SW 1271 (cell line): ENCODE measurements around the gene PEF1.

ENCODE experiments used
- DNase-seq, 2 experiments: peaks; one replicate each; lab custom pipeline; 2025; lab: John Stamatoyannopoulos, UW

PEF1 gene

DNA sequence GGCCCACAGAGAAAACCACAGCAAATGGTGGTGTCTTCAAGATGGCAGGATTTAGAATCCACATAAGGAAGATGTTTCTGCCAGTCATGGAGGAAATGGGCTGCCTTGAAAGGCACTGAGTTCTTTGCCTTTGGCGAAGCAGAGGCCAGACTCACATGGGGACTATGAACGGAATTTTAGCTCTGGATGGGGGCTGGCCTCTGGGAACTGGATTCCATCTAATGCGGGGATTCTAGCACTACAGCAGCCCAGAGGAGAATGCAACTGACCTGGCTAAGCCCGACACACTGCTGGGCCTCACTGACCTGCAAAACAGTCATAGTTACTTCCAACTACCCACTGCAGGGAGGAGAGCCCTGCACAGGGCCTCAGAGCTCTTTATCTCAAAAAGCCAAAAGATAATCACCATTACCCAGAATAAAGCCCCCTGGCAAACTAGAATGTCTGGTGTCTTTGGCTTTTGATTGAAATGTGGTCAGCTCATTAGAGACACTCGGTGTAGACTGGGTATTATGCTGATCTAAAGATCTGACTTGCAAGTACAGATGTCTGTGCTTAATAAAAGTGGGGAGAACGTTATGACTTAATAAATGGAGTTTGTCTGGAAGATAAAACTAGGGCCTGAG lies 15.6 kb downstream of the PEF1 start:
- no peak for DNase-seq

DNA sequence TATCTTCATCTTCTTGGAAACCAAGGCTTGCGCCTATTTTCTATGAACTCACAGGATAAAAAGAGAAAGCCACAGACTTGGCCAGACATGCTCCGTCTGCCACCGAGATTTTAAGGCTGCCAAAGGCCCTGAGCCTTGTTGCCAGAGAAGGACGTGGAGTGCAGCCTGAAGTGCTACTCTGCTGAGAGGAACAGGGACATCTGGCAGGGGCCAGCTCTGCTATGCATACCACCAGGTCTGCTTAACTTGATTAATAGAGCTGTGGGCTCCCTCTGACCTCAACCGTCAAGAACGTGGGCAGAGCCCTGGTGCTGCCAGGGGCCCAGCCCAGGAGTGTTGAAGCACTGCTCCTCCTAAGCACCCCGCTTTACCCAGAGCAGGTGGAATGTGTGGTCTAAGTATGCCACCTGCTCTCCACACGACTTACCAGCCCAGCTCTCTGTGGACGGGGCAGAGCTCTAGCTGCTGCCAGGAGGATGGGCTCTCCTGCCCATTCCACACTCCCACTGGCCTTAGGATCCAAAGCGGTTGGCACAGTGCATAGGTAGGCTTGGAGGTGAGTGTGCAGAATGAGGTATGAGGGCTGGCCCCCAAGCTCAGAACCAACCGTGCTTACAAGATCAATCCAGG lies 16.6 kb downstream of the PEF1 start:
- DNase-seq = no peak

DNA sequence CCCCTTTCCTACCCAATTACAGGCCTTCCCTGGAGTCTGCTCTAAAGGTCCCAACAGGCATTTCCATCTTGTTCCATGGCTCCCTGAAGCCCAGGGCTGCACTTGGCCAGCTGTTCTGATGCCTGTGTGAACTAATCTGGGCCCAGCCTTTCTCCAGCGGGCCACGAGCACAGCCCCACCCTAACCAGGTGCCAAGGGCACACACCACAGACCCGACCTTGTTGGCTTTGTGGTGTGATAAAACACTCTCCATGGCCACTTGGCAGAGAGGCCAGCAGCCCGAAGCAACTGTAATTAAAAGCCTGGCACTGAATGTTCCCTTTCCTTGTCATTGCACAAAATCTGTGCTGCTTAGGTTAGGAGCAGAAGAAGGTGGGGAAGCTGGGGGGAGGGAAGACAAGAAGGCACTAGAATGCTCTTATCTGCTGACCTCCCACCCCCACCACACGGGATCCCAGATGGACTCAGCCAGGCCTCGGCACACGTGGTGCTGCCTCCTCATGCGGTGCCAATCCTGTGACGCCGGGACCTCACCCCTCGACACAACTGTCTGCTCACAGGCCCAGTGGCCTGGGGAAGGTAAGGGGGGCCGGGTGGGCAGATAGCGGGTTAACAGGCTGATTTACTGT lies 17.3 kb downstream of the PEF1 start:
- no peak for DNase-seq

DNA sequence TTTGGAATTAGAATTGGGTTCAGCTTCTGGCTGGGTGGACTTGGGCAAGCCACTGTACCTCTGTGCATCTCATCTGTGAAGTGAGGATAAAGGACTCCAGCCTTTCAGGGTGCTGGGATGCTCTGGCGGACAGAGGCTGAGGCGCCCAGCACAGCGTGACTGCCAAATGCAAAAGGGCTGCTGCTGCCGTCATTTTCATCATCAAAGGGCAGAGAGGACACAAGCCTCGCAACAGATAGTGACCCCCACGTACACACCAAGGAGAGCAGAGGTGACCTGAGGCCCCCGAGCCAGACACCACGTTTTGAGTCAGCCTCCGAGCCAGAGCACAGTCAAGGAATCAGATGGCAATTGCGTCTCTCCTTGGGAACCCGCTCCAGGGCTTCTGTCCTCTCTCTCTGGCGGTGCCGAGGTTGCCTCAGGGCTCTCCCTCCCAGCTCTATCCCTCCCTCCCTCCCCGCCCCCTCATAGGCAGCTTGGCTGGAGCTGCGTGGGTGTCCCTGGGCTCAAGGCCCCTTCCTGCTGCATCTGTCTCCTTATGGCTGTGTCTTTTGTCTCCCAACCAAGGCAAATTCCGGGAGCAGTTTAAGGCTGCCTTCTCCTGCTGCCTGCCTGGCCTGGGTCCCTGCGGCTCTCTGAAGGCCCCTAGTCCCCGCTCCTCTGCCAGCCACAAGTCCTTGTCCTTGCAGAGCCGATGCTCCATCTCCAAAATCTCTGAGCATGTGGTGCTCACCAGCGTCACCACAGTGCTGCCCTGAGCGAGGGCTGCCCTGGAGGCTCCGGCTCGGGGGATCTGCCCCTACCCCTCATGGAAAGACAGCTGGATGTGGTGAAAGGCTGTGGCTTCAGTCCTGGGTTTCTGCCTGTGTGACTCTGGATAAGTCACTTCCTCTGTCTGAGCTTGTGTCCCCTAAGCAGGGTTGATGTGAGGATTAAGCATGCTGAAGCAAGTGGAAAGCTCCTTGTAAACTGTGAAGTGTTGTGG lies 18.2 kb downstream of the PEF1 start:
- no peak for DNase-seq

DNA sequence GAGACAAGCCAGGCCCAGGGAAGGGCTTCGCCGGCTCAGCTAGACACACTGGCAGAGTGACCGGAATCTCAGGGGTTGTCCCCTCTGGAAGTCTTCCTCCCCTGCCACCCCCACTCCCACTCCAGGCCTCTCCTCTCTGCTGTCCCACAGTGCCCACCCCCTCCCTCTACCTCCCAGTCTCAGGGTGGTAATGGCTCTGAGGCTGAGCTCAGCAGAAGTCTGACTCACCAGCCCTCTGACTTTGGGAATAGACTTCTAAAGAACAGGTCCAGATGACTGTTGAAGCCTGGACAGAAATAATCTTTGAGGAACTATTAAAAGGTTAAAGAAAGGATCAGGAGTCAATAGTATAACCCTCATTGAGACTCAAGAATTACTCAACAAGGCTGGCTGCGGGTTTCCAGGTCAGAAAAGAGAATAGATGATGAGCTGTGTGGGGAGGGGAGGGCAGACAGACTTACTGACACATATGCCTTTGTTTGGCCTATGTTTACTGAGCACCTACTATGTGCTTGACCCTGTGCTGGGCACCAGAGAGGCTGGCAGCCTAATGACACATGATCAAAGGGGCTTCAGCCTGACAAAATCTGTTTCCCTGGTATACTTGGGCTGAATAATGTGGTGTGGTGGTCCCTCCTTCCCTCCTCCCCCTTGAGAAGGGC lies 19.0 kb downstream of the PEF1 start:
- no peak for DNase-seq

DNA sequence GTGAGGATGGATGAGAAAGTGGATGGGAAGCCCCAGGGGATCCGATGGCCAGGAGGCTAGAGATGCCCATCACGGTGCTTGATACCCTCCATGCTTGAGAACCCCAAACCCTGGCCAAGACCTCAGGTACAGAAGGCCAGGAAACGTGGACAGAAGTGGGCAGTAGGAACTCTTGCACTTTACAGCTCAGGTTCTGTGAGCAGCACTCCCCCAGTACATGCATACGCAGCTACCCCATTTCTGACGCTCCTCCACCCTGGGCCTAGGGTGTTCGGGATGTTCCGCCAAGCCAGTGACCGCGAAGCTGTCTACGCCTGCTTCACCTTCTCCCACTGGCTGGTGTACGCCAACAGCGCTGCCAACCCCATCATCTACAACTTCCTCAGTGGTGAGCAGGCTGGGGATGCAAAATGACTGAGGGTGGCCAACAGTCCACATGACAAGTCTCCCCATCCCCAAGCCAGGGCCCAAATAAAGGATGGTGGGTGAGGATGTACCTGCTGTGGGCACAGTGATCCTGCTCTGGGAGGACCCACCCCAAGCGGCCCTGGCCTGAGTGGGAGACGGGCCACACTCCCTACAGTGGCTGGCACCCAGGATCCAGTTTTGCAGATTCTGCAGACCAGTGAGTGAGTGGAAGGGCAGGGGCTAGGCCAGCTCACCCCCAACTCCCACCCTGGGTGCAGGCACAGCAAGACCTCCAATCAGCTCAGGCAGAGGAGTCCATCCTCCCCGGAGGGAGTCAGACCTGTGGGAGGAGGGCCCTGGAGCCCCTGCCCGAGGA lies 19.8 kb downstream of the PEF1 start:
- no peak for DNase-seq

DNA sequence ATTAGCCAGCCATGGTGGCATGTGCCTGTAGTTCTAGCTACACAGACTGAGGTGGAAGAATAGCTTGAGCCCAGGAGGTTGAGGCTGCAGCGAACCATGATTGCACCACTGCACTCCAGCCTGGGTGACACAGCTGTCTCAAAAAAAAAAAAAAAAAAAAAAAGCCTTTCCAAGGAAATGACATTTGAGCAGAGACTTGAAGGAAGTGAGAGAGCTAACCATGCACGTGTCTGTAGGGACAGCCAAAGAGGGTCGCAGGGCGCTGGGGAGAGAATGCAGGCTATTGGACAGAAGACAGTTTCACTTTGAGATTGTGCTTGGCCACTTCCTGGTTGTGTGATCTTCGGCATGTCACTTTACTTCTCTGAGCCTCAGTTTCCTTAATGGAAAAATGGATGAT lies 20.4 kb downstream of the PEF1 start:
- no peak for DNase-seq

DNA sequence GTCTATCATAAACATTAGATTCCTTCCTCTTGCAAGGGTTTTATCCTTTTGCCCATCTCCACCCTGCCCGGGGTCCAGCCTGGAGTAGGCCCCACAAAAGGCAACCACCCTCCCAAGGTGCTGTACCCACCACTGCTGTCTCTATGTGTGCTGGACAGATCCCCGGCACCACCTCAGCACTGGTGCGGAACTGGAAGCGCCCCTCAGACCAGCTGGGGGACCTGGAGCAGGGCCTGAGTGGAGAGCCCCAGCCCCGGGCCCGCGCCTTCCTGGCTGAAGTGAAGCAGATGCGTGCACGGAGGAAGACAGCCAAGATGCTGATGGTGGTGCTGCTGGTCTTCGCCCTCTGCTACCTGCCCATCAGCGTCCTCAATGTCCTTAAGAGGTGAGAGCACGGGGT lies 21.3 kb downstream of the PEF1 start:
- DNase-seq = no peak

DNA sequence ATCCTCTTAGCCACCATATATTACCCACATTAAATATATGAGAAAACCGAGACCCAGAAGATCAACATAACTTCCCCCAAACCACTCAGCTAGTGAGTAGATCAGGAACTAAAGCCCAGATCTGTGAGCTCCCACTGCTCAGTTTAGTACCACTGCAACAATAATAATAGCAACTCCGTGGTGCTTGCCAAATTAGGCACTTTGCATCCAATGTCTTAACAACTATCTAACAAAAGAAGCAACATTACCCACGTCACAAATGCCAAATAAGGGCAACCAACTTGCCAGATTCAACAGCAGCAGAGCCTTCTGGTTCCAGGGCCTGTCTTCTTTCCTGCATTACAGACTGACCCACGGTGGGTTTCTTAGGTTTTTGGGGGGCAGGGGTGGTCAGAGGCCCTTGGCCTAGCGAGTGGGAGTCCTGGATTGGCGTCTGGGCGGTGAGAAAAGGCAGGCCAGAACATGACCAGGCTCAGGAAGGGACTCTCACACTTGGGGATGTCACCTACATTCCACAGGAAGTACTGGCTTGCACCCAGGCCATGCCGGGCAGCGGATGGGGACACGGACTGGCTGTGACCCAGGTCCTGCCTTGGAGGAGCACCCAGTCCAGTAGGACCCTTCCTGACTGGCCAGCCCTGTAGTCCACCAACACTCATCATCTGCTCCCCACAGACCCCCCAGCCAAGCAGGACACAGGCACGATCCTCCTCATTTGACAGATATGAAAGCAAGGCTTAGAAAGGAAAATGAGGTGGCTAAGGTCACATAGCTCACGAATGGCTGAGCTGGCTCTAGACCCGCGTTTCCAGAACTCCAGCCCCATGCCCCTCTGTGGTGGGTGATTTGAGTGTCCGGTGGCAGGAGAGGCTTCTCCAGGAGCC lies 22.6 kb downstream of the PEF1 start:
- no peak for DNase-seq

DNA sequence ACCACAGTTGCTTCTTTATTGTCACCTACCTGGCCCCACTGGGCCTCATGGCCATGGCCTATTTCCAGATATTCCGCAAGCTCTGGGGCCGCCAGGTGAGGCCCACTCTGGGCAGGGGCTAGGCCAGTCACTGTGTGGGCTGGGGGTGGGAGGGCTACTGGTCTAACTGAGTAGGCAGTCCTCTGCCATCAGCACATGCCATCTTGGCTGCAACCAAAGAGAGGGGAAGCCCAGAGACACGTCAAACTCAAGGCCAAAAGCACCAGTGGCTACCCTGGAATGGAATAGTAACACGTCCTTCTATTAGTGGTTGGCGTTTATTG lies 23.2 kb downstream of the PEF1 start:
- DNase-seq = no peak

DNA sequence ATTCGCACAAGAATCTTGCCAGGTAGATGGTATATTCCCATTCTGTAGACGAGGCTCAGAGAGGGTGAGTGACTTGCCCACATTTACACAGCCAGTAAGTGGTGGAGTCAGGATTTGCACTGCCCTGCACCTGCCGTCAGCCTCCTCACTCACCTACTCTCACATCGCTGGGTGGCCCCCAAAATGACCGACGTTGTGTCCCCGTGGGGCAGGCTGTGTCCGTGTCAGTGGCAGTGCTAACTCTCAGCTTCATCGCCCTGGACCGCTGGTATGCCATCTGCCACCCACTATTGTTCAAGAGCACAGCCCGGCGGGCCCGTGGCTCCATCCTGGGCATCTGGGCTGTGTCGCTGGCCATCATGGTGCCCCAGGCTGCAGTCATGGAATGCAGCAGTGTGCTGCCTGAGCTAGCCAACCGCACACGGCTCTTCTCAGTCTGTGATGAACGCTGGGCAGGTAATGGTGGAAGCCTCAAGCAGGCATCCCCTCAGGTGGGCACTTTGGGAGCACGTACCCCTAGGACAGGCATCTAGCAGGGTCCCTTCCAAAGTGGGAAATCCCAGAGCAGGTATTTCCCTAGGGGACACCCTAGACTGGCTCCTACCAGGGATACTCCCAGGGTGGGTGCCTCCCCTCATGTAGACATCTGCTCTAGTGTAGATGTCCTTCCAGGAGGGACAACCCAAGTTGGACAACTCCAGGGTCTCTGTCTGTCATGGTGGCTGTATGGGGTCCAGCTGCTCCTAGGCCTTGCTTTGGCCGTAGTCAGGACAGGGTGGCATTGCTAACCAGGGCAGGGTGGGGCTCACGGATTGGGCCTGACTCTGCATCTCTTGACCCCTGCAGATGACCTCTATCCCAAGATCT lies 23.8 kb downstream of the PEF1 start:
- no peak for DNase-seq

DNA sequence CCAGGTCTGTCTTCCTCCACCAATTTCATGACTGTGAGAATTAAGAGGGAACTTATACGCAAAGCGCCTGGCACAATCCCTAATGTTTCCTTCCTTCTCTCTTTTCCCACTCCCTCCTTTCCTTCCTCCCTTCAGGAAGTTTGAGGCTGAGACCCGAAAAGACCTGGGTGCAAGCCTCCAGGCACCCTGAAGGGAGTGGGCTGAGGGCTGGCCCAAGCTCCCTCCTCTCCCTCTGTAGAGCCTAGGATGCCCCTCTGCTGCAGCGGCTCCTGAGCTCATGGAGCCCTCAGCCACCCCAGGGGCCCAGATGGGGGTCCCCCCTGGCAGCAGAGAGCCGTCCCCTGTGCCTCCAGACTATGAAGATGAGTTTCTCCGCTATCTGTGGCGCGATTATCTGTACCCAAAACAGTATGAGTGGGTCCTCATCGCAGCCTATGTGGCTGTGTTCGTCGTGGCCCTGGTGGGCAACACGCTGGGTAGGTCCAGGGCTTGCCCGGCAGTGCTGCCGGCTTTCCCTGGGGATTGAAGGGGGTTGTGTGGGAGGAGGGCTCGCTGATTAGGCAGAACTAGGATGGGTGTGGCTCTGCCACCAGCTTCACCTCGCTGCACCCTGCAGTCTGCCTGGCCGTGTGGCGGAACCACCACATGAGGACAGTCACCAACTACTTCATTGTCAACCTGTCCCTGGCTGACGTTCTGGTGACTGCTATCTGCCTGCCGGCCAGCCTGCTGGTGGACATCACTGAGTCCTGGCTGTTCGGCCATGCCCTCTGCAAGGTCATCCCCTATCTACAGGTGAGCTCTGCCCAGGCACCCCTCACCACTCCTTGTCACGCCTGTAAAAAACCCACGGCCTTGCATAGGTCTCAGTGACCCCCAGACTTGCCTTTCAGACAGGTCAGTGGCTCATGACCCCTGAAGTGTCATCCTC lies 25.5 kb downstream of the PEF1 start:
- DNase-seq = no peak

DNA sequence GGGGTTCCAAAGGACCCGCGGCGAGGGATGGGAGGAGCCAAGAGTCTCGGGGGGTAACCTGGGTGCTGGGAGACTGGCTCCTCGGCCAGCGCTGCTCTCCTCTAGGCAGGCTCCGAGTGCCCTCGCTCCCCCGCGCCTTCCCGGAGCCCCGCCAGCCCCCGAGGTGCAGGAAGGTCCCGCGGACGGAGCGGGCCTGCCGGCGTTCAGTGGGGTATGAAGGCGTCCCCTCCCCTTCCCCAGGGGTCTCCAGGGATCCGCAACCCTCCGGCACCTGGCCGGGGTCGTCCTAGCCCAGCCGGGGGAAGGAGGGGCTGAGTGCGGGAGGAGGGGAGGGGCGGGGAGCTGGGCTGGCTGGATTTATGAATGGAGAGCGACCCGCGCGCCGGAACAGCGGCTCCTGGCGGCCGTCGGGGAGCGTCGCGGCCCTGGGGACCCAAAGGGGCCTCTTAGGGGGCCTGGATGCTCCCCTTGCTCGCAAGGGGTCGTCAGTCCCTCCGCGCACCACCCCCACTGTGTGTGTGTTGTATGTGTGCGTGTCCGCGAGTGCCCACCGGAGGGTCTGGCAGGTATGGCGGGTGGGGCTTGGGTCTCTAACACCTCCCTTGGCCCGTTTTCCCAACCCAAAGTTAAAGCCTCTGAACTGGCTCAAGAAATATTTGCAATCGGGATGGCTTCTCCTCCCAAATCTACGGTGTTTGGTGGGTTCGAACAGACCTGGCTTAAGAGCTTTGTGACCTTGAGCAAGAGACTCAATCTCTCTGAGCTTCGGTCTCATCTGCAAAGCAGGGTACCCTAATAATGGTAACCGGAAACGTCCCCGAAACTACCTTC lies 26.5 kb downstream of the PEF1 start:
- no peak for DNase-seq

DNA sequence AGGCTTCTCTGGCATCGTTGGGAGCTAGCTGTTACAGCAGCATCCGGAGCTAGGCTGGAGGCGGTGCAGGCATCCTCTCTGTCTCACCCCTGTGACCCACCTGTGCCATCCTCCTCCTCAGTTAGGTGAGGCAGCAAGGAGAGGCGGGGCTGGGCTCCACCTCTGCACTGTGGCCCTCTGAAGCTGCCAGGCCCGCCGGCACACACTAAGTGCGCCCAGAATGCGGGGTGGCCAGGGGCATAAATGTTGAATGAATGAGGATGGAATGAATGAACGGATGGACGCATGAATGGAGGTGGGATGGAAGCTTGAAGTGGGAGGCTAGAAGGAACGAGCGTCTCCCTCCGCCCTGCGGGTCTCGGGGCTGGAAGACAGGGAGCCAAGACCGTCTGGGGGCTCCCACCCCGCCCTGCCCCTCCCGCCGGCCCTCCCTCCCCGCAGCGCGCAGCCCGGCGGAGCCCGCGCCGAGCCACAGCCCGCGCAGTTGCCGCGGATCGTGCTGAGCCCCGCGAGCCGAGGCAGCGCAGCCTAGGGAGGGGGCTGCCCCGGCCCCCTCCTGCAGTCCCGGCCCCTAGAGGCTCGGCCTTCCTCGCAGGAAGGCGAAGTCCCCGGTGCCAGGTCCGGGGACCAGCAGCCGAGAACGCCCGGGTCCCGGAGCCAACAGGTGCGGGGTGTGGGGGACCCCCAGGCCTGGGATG lies 27.3 kb downstream of the PEF1 start, which contains the start of gene HCRTR1:
HCRTR1 (plus strand) TSS at position 472 of the 698 bp plus-strand sequence. CDS start 1,504 bp downstream, outside the sequence.
- DNase-seq = no peak

DNA sequence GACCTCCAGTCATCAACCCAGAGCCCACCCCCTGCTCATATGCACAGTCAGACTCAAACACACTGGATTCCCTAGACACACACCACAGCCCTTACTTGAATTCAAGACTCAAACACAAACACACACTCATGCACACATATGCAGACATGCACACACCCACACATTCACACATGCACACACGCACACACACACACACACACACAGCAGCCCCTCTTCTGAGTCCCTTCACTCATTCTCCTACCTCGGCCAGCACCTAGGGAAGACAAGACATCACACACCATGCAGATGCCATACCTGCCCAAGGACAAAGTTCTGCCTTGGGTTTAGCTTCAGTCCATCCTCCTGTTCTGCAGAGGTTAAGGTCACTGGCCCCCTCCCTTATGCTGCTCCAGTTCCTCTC lies 28.7 kb downstream of the PEF1 start:
- no peak for DNase-seq

DNA sequence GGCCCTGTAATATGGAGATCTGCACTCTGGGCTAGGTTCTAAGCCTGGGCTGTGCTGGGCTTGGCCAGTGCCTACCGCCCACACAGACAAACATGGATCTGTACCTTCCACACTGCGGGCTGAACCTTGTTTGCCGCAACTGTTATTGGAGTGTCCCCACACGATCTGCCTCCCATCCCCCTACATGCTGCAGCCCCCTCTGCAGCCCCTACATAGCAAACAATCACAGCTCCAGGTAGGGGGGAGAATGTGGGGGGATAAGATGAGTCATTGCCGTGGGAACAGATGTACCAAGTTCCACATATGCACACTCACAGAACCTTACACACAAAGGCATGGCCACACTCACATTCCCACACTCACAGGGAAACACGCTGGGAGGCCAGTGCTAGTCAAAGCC lies 29.3 kb downstream of the PEF1 start:
- DNase-seq = no peak
